H1 (cell line): ENCODE measurements around the gene ALG14.

Source experiments
- SP1 ChIP-seq: IDR thresholded peaks from 2 replicates; pipeline ENCODE4 v1.6.1; 2011; ENCODE audit warnings: low read depth, low read length
- TF ChIP-seq, protein P1 (sequence below), 3 experiments: IDR thresholded peaks; 1 replicate in 2 of 3; 2 replicates in 1 of 3; pipeline versions ENCODE4 v1.5.1 to v1.6.1; 2011; ENCODE audit warnings: low read length in 3 of 3, mild to moderate bottlenecking in 3 of 3, inconsistent platforms in 2 of 3, low read depth in 1 of 3, moderate library complexity in 1 of 3; ENCODE audit not compliant: insufficient read depth in 1 of 3; ENCODE audit errors: control extremely low read depth in 1 of 3

DNA sequence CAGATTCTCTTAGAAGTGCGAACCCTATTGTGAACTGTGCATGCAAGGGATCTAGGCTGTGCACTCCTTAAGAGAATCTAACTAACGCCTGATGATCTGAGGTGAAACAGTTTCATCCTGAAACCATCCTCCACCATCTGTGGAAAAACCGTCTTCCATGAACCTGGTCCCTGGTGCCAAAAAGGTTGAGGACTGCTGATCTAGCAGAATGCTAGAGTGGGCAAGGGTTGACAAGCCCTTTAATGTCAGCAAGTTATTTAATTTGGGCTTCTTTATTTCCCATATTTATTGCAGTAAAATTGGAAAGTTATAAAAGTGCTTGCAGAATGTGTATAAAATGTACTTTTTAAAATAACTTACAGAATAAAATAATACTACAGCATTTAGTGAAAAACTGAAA, 26.4 kb downstream of the ALG14 start:
- no peak for TF ChIP-seq SP1
- TF ChIP-seq, protein P1, sequence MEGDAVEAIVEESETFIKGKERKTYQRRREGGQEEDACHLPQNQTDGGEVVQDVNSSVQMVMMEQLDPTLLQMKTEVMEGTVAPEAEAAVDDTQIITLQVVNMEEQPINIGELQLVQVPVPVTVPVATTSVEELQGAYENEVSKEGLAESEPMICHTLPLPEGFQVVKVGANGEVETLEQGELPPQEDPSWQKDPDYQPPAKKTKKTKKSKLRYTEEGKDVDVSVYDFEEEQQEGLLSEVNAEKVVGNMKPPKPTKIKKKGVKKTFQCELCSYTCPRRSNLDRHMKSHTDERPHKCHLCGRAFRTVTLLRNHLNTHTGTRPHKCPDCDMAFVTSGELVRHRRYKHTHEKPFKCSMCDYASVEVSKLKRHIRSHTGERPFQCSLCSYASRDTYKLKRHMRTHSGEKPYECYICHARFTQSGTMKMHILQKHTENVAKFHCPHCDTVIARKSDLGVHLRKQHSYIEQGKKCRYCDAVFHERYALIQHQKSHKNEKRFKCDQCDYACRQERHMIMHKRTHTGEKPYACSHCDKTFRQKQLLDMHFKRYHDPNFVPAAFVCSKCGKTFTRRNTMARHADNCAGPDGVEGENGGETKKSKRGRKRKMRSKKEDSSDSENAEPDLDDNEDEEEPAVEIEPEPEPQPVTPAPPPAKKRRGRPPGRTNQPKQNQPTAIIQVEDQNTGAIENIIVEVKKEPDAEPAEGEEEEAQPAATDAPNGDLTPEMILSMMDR (IDR thresholded peaks at IDR 0.05; ENCODE audit: control extremely low read depth in 1 of 3, insufficient read depth in 1 of 3, low read depth in 1 of 3, low read length in 3 of 3): no peak
